KOPT-K1 (cell line): ENCODE data around the gene CCNG1.
"Not testable (repeated sequence)": the region's sequence is repeated elsewhere in the genome, so short reads cannot be mapped to it uniquely, and the experiment has no call there.

Source experiments
- H3K27ac ChIP-seq: fragments of 200-600 bp; sonication (generic); 2 replicates; pipeline ENCODE4 v1.5.1; 2016; ENCODE audit warnings: antibody characterized with exemption, mild to moderate bottlenecking, low read depth, low read length; ENCODE audit not compliant: poor library complexity, severe bottlenecking
- H3K36me3 ChIP-seq: fragments of 200-600 bp; sonication (generic); 2 replicates; pipeline ENCODE4 v1.5.1; 2017; ENCODE audit warnings: antibody characterized with exemption, mild to moderate bottlenecking, low read length, moderate library complexity; ENCODE audit not compliant: insufficient read depth
- H3K9me3 ChIP-seq: fragments of 200-600 bp; sonication (generic); 2 replicates; pipeline ENCODE4 v1.5.1; 2017; ENCODE audit warnings: antibody characterized with exemption, low read length, mild to moderate bottlenecking; ENCODE audit not compliant: insufficient read depth, poor library complexity, severe bottlenecking

CCNG1 gene

GRCh38 chr5:163426128-163426527, 11.3 kb upstream of the CCNG1 start:
- H3K36me3 ChIP-seq, H3K9me3 ChIP-seq, H3K27ac ChIP-seq: not testable (repeated sequence)

- Histone ChIP-seq H3K36me3 (no peaks in the 10 kb centered on the region), H3K9me3 (no peaks in the 10 kb centered on the region), H3K27ac (no peak overlapping the region)
These were observed 4.9 kb upstream of the CCNG1 start for GRCh38 chr5:163432544-163432943.

GRCh38 chr5:163433271-163433670, 4.1 kb upstream of the CCNG1 start:
- no peaks in the 10 kb centered on the region for H3K9me3 ChIP-seq
- no peak overlapping the region for H3K27ac ChIP-seq
- H3K36me3 ChIP-seq: no peaks in the 10 kb centered on the region

GRCh38 chr5:163434401-163434866, 3.0 kb upstream of the CCNG1 start:
- Histone ChIP-seq H3K9me3 (no peaks in the 10 kb centered on the region), H3K27ac (no peak overlapping the region)

GRCh38 chr5:163436515-163436914, 880 bp upstream of the CCNG1 start:
- Histone ChIP-seq H3K27ac (peak overlapping the region; percentile 78), H3K9me3 (no peaks in the 10 kb centered on the region), H3K36me3 (peaks cover 18% of the 10 kb centered on the region)

More at GRCh38 chr5:163434401-163434866, 3.0 kb upstream of the CCNG1 start:
- no peaks in the 10 kb centered on the region for H3K36me3 ChIP-seq

- Histone ChIP-seq H3K9me3 (no peaks in the 10 kb centered on the region), H3K27ac (peak overlapping the region; percentile 78), H3K36me3 (peaks cover 23% of the 10 kb centered on the region)
These were observed 435 bp upstream of the CCNG1 start for GRCh38 chr5:163437011-163437308.

- Histone ChIP-seq H3K9me3 (no peaks in the 10 kb centered on the region), H3K36me3 (peaks cover 44% of the 10 kb centered on the region), H3K27ac (no peak overlapping the region)
These were observed 1.7 kb downstream of the CCNG1 start for GRCh38 chr5:163439092-163439425.

- no peak overlapping the region for H3K27ac ChIP-seq
- no peaks in the 10 kb centered on the region for H3K9me3 ChIP-seq
- peaks cover 63% of the 10 kb centered on the region for H3K36me3 ChIP-seq
These were observed 3.6 kb downstream of the CCNG1 start for GRCh38 chr5:163440954-163441353.

- H3K36me3 ChIP-seq: peaks cover 98% of the 10 kb centered on the region
- H3K27ac ChIP-seq: no peak overlapping the region
- H3K9me3 ChIP-seq: no peaks in the 10 kb centered on the region
These were observed 7.1 kb downstream of the CCNG1 start for GRCh38 chr5:163444526-163444925.

GRCh38 chr5:163445345-163445744, 8.0 kb downstream of the CCNG1 start:
- peaks cover 99% of the 10 kb centered on the region for H3K36me3 ChIP-seq
- H3K9me3 ChIP-seq: no peaks in the 10 kb centered on the region
- no peak overlapping the region for H3K27ac ChIP-seq

- peaks cover 99% of the 10 kb centered on the region for H3K36me3 ChIP-seq
- no peaks in the 10 kb centered on the region for H3K9me3 ChIP-seq
- no peak overlapping the region for H3K27ac ChIP-seq
These were observed 9.8 kb downstream of the CCNG1 start for GRCh38 chr5:163447191-163447590.

- Histone ChIP-seq H3K27ac (no peak overlapping the region), H3K36me3 (peaks cover 99% of the 10 kb centered on the region)
These were observed 10.5 kb downstream of the CCNG1 start for GRCh38 chr5:163447875-163448274.

GRCh38 chr5:163448491-163448890, 11.1 kb downstream of the CCNG1 start:
- Histone ChIP-seq H3K9me3 (no peaks in the 10 kb centered on the region), H3K36me3 (peaks cover 98% of the 10 kb centered on the region), H3K27ac (no peak overlapping the region)

More at GRCh38 chr5:163447875-163448274, 10.5 kb downstream of the CCNG1 start:
- no peaks in the 10 kb centered on the region for H3K9me3 ChIP-seq

- Histone ChIP-seq H3K36me3 (peaks cover 99% of the 10 kb centered on the region), H3K9me3 (no peaks in the 10 kb centered on the region), H3K27ac (no peak overlapping the region)
These were observed 14.1 kb downstream of the CCNG1 start for GRCh38 chr5:163451489-163451888.

- Histone ChIP-seq H3K9me3 (no peaks in the 10 kb centered on the region), H3K27ac (no peak overlapping the region), H3K36me3 (peaks cover 83% of the 10 kb centered on the region)
These were observed 16.3 kb downstream of the CCNG1 start for GRCh38 chr5:163453705-163454104.

GRCh38 chr5:163455406-163455805, 18.0 kb downstream of the CCNG1 start:
- not testable (repeated sequence) for H3K9me3 ChIP-seq, H3K27ac ChIP-seq
- H3K36me3 ChIP-seq: peaks cover 66% of the 10 kb centered on the region
